RWPE2 (cell line): Measurements from ENCODE around the gene ACTA2.

ENCODE experiments used
- ATAC-seq: fragments of 200-7000 bp; cut with Tn5 transposase; 3 replicates; pipeline ENCODE4 v1.9.1; 2021; ENCODE audit warnings: low read depth
- DNase-seq: peaks from one replicate; pipeline ENCODE4 v3.0.0-alpha.2; 2020; ENCODE audit warnings: low spot score
- H3K27ac ChIP-seq: fragments of 450-650 bp; 2 replicates; pipeline ENCODE4 v1.5.1; 2017; ENCODE audit warnings: mild to moderate bottlenecking; ENCODE audit not compliant: poor library complexity, severe bottlenecking
- H3K27me3 ChIP-seq: fragments of 250-450 bp; sonication (Bioruptor Pico); 2 replicates; pipeline ENCODE4 v1.5.1; 2021; ENCODE audit warnings: mild to moderate bottlenecking, moderate library complexity; ENCODE audit not compliant: insufficient read depth, poor library complexity, severe bottlenecking
- H3K36me3 ChIP-seq: fragments of 250-450 bp; sonication (Bioruptor Pico); 2 replicates; pipeline ENCODE4 v1.5.1; 2020; ENCODE audit warnings: low read depth, mild to moderate bottlenecking, moderate library complexity
- H3K4me1 ChIP-seq: fragments of 250-450 bp; sonication (Bioruptor Pico); 2 replicates; pipeline ENCODE4 v1.5.1; 2021; ENCODE audit warnings: mild to moderate bottlenecking, moderate library complexity; ENCODE audit not compliant: insufficient read depth, poor library complexity, severe bottlenecking
- H3K4me3 ChIP-seq: fragments of 250-450 bp; sonication (Bioruptor Pico); 2 replicates; pipeline ENCODE4 v1.5.1; 2021; ENCODE audit warnings: mild to moderate bottlenecking, moderate library complexity; ENCODE audit not compliant: severe bottlenecking
- H3K9me3 ChIP-seq: fragments of 250-450 bp; sonication (Bioruptor Pico); 2 replicates; pipeline ENCODE4 v1.5.1; 2021; ENCODE audit warnings: mild to moderate bottlenecking, moderate library complexity; ENCODE audit not compliant: severe bottlenecking
- CTCF ChIP-seq: fragments of 450-650 bp; IDR thresholded peaks from one replicate; pipeline ENCODE4 v1.5.1; 2017; ENCODE audit warnings: mild to moderate bottlenecking, moderate library complexity; ENCODE audit not compliant: poor library complexity, severe bottlenecking

Gene ACTA2

GRCh38 chr10:88901206-88901983, 51.2 kb downstream of the ACTA2 start:
- no peaks in the 10 kb centered on the region for H3K27me3 ChIP-seq
- H3K4me1 ChIP-seq: no peaks in the 10 kb centered on the region
- peaks cover 13% of the 10 kb centered on the region for H3K36me3 ChIP-seq
- no peak overlapping the region for H3K4me3 ChIP-seq
- H3K27ac ChIP-seq: no peak overlapping the region
- no peak for TF ChIP-seq CTCF
- H3K9me3 ChIP-seq: no peaks in the 10 kb centered on the region
- DNase-seq (no peak), ATAC-seq (no peak)

- Histone ChIP-seq H3K27me3 (no peaks in the 10 kb centered on the region), H3K36me3 (peaks cover 13% of the 10 kb centered on the region), H3K4me1 (no peaks in the 10 kb centered on the region), H3K27ac (no peak overlapping the region), H3K4me3 (no peak overlapping the region), H3K9me3 (no peaks in the 10 kb centered on the region)
- no peak for DNase-seq
- no peak for TF ChIP-seq CTCF
- no peak for ATAC-seq
Measured at GRCh38 chr10:88899886-88900285, 52.7 kb downstream of the ACTA2 start.

- TF ChIP-seq CTCF: no peak
- Histone ChIP-seq H3K4me1 (no peaks in the 10 kb centered on the region), H3K36me3 (peaks cover 12% of the 10 kb centered on the region), H3K27me3 (no peaks in the 10 kb centered on the region), H3K27ac (no peak overlapping the region), H3K4me3 (no peak overlapping the region), H3K9me3 (no peaks in the 10 kb centered on the region)
- ATAC-seq: no peak
- DNase-seq: no peak
Measured at GRCh38 chr10:88898727-88899126, 53.8 kb downstream of the ACTA2 start.

- ATAC-seq: no peak
- Histone ChIP-seq H3K4me3 (no peak overlapping the region), H3K27me3 (no peaks in the 10 kb centered on the region), H3K9me3 (no peaks in the 10 kb centered on the region), H3K36me3 (peaks cover 6% of the 10 kb centered on the region; the same call in 1 of the 2 replicates), H3K27ac (no peak overlapping the region), H3K4me1 (no peaks in the 10 kb centered on the region)
- no peak for TF ChIP-seq CTCF
- DNase-seq: no peak
Measured at GRCh38 chr10:88896994-88897853, 55.3 kb downstream of the ACTA2 start.
